H9 (cell line): ENCODE measurements around the gene ALKBH7. TPM values are rescaled to one million over a fixed set of nuclear protein-coding genes. Genes with fewer than 3 reads are reported as not detected.

ENCODE experiments used
- DNase-seq: peaks from one replicate; pipeline ENCODE4 v3.0.0-alpha.2; 2017
- H2AFZ ChIP-seq: one replicate; pipeline ENCODE4 v1.6.1; 2013; ENCODE audit warnings: mild to moderate bottlenecking, low read length, control low read depth, moderate library complexity
- H2AK5ac ChIP-seq: 2 replicates; pipeline ENCODE4 v1.6.1; 2013; ENCODE audit warnings: low read length, control low read depth, mixed read lengths; ENCODE audit not compliant: insufficient read length
- H2BK120ac ChIP-seq: one replicate; pipeline ENCODE4 v1.6.1; 2013; ENCODE audit warnings: low read depth, mild to moderate bottlenecking, low read length, control low read depth, inconsistent platforms; ENCODE audit not compliant: poor library complexity, severe bottlenecking
- H2BK12ac ChIP-seq: 2 replicates; pipeline ENCODE4 v1.6.1; 2013; ENCODE audit warnings: low read length, control low read depth, mixed read lengths, low read depth; ENCODE audit not compliant: insufficient read length
- H2BK15ac ChIP-seq: 2 replicates; pipeline ENCODE4 v1.6.1; 2013; ENCODE audit warnings: low read depth, low read length, control low read depth
- H2BK20ac ChIP-seq: one replicate; pipeline ENCODE4 v1.6.1; 2013; ENCODE audit warnings: low read depth, mild to moderate bottlenecking, low read length, control low read depth, inconsistent platforms; ENCODE audit not compliant: poor library complexity, severe bottlenecking
- H2BK5ac ChIP-seq: 2 replicates; pipeline ENCODE4 v1.6.1; 2013; ENCODE audit warnings: low read length, control low read depth, mixed read lengths; ENCODE audit not compliant: insufficient read length
- H3K14ac ChIP-seq: 2 replicates; pipeline ENCODE4 v1.6.1; 2013; ENCODE audit warnings: low read length, control low read depth; ENCODE audit not compliant: insufficient read depth
- H3K18ac ChIP-seq: 2 replicates; pipeline ENCODE4 v1.6.1; 2013; ENCODE audit warnings: low read depth, mild to moderate bottlenecking, mixed read lengths, low read length, control low read depth; ENCODE audit not compliant: insufficient read length
- H3K23ac ChIP-seq: 2 replicates; pipeline ENCODE4 v1.6.1; 2013; ENCODE audit warnings: low read length, control low read depth, mixed read lengths, low read depth; ENCODE audit not compliant: insufficient read length
- H3K23me2 ChIP-seq: 2 replicates; pipeline ENCODE4 v1.6.1; 2013; ENCODE audit warnings: low read depth, mild to moderate bottlenecking, mixed read lengths, low read length, control low read depth; ENCODE audit not compliant: insufficient read length, poor library complexity, severe bottlenecking
- H3K27ac ChIP-seq: 2 replicates; pipeline ENCODE4 v1.5.1; 2013; ENCODE audit warnings: low read length, control low read depth, mixed read lengths, low read depth; ENCODE audit not compliant: insufficient read length
- H3K27me3 ChIP-seq: 2 replicates; pipeline ENCODE4 v1.6.1; 2013; ENCODE audit warnings: low read length, control low read depth, inconsistent platforms; ENCODE audit not compliant: insufficient read depth
- H3K4ac ChIP-seq: 2 replicates; pipeline ENCODE4 v1.6.1; 2013; ENCODE audit warnings: low read depth, mild to moderate bottlenecking, control low read depth, inconsistent platforms, low read length, moderate library complexity
- H3K4me1 ChIP-seq: 2 replicates; pipeline ENCODE4 v1.6.1; 2013; ENCODE audit warnings: low read length, control low read depth, inconsistent platforms; ENCODE audit not compliant: insufficient read depth
- H3K4me2 ChIP-seq: 2 replicates; pipeline ENCODE4 v1.6.1; 2013; ENCODE audit warnings: low read length, control low read depth, mixed read lengths; ENCODE audit not compliant: insufficient read length, insufficient read depth
- H3K56ac ChIP-seq: 2 replicates; pipeline ENCODE4 v1.6.1; 2013; ENCODE audit warnings: low read depth, mild to moderate bottlenecking, mixed read lengths, low read length, control low read depth; ENCODE audit not compliant: insufficient read length
- H3K79me1 ChIP-seq: 2 replicates; pipeline ENCODE4 v1.6.1; 2013; ENCODE audit warnings: low read depth, mild to moderate bottlenecking, moderate library complexity, low read length, control low read depth, inconsistent platforms; ENCODE audit not compliant: insufficient read depth, poor library complexity, severe bottlenecking
- H3K79me2 ChIP-seq: 2 replicates; pipeline ENCODE4 v1.6.1; 2013; ENCODE audit warnings: low read length, control low read depth, inconsistent platforms; ENCODE audit not compliant: insufficient read depth
- H3K9ac ChIP-seq: 2 replicates; pipeline ENCODE4 v1.6.1; 2013; ENCODE audit warnings: low read length, control low read depth, mixed read lengths; ENCODE audit not compliant: insufficient read length; ENCODE audit errors: extremely low read depth
- H3K9me3 ChIP-seq: one replicate; pipeline ENCODE4 v1.6.1; 2013; ENCODE audit warnings: low read depth, low read length, inconsistent platforms; ENCODE audit not compliant: control insufficient read depth
- H3T11ph ChIP-seq: one replicate; pipeline ENCODE4 v1.6.1; 2013; ENCODE audit warnings: mild to moderate bottlenecking, low read length, control low read depth, inconsistent platforms
- H4K20me1 ChIP-seq: one replicate; pipeline ENCODE4 v1.6.1; 2013; ENCODE audit not compliant: control insufficient read depth, insufficient read length, insufficient read depth
- H4K5ac ChIP-seq: 2 replicates; pipeline ENCODE4 v1.6.1; 2013; ENCODE audit warnings: low read depth, mild to moderate bottlenecking, mixed read lengths, low read length, control low read depth; ENCODE audit not compliant: insufficient read length
- H4K8ac ChIP-seq: replicated peaks from 2 replicates; pipeline ENCODE4 v1.6.1; 2013; ENCODE audit warnings: low read length, control low read depth, mixed read lengths, low read depth; ENCODE audit not compliant: insufficient read length
- H4K91ac ChIP-seq: 2 replicates; pipeline ENCODE4 v1.6.1; 2013; ENCODE audit warnings: low read depth, mild to moderate bottlenecking, moderate library complexity, mixed read lengths, low read length, control low read depth; ENCODE audit not compliant: insufficient read length
- H3K27ac Mint-ChIP-seq, 3 experiments: 2 replicates in 2 of 3; 3 replicates in 1 of 3; pipeline ENCODE4 v1.8.0; 2020 to 2021; ENCODE audit warnings: mixed read lengths in 3 of 3, mild to moderate bottlenecking in 1 of 3, moderate library complexity in 1 of 3
- H3K27me3 Mint-ChIP-seq: 2 replicates; pipeline ENCODE4 v1.8.0; 2021; ENCODE audit warnings: low read depth, mild to moderate bottlenecking, moderate library complexity, mixed read lengths
- H3K36me3 Mint-ChIP-seq, 3 experiments: 2 replicates in 2 of 3; 3 replicates in 1 of 3; pipeline ENCODE4 v1.8.0; 2020 to 2021; ENCODE audit warnings: low read depth in 3 of 3, mixed read lengths in 3 of 3; ENCODE audit not compliant: insufficient read depth in 1 of 3
- H3K4me1 Mint-ChIP-seq, 2 experiments: 2 replicates each; pipeline ENCODE4 v1.8.0; 2020; ENCODE audit warnings: mixed read lengths in 2 of 2
- H3K4me3 Mint-ChIP-seq, 2 experiments: 2 replicates in 1 of 2; 3 replicates in 1 of 2; pipeline ENCODE4 v1.8.0; 2020 to 2021; ENCODE audit warnings: mild to moderate bottlenecking in 2 of 2, mixed read lengths in 2 of 2, moderate library complexity in 1 of 2
- H3K9me3 Mint-ChIP-seq, 2 experiments: 2 replicates in 1 of 2; 3 replicates in 1 of 2; pipeline ENCODE4 v1.8.0; 2020; ENCODE audit warnings: mild to moderate bottlenecking in 2 of 2, mixed read lengths in 2 of 2, moderate library complexity in 1 of 2
- CTCF ChIP-seq: fragments of 200-600 bp; sonication (generic); conservative IDR thresholded peaks from 3 replicates; pipeline ENCODE4 v1.8.0; 2021; ENCODE audit warnings: antibody characterized with exemption, mild to moderate bottlenecking
- WGBS: extraction: QIAGEN DNeasy Blood & Tissue Kit; methylation state at CpG from one replicate; pipeline ENCODE4 v1.1.7; 2013; ENCODE audit warnings: missing lambda C conversion rate, low lambda C conversion rate, mixed read lengths; ENCODE audit not compliant: insufficient read length; ENCODE audit errors: extremely low coverage; 5-methylcytosine and 5-hydroxymethylcytosine counted together
- total RNA-seq: library from RNA; stranded (reverse); gene quantifications from 2 replicates; pipeline ENCODE4 v1.2.1, GENCODE V29; 2021

The ALKBH7 gene
- total RNA-seq, 1 experiment from 2014 or later: 85.7 TPM

DNA sequence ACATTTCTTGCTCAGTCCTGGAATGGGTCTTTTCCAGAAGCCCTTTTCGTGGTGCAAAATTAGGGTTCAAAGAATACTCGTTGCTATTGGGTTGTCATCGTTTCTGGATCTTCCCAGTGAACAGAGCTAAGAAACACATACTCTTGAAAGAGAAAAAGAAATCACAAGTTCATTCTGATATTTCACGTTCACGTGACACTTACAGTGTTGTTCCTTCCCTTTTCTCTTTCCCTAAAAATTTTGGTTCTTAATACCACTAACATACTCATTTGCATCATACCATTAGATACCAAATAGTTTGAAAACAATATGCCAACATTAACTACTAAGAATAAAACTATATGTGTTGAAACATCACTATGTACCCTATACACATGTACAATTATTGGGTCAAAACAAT, 33.8 kb downstream of the ALKBH7 start:
- Histone ChIP-seq H2AFZ (no peak overlapping the region), H2BK20ac (no peak overlapping the region), H4K91ac (no peak overlapping the region), H2BK12ac (no peak overlapping the region), H3K4me2 (no peak overlapping the region), H4K20me1 (no peaks in the 10 kb centered on the region), H3K4ac (no peak overlapping the region), H3K23ac (no peak overlapping the region), H2BK15ac (no peak overlapping the region), H3K56ac (no peak overlapping the region), H4K5ac (no peak overlapping the region), H3K18ac (no peak overlapping the region), H3K23me2 (no peaks in the 10 kb centered on the region), H4K8ac (no peak overlapping the region), H3K27ac (no peak overlapping the region), H3T11ph (no peak overlapping the region), H2BK5ac (no peak overlapping the region), H3K27me3 (no peaks in the 10 kb centered on the region), H3K79me1 (no peaks in the 10 kb centered on the region), H3K9me3 (no peaks in the 10 kb centered on the region), H3K4me1 (no peaks in the 10 kb centered on the region), H2AK5ac (no peak overlapping the region), H3K79me2 (no peaks in the 10 kb centered on the region), H3K9ac (no peak overlapping the region), H3K14ac (no peak overlapping the region), H2BK120ac (no peak overlapping the region)
- H3K36me3 Mint-ChIP-seq: no peaks in the 10 kb centered on the region
- H3K27me3 Mint-ChIP-seq: no peaks in the 10 kb centered on the region; the same call in 1 of the 2 replicates
- H3K27ac Mint-ChIP-seq: no peak overlapping the region
- no peaks in the 10 kb centered on the region for H3K9me3 Mint-ChIP-seq
- H3K4me1 Mint-ChIP-seq: no peaks in the 10 kb centered on the region
- no peak for DNase-seq
- no peak overlapping the region for H3K4me3 Mint-ChIP-seq
- TF ChIP-seq CTCF: no peak
- no CpG with 5 or more reads among the region's 5 CpGs for WGBS
